GM10248 (cell line): ENCODE results near the gene FBXO31.
"Not testable (repeated sequence)": the region's sequence is repeated elsewhere in the genome, so short reads cannot be mapped to it uniquely, and the experiment has no call there.

Source experiments
- CTCF ChIA-PET: fragments of 300-600 bp; sonication (Branson Sonifier 250); formaldehyde crosslinking; extraction: SDS; loops from one replicate; lab custom pipeline; 2021; ENCODE audit warnings: antibody characterized with exemption; lab: Yijun Ruan, JAX
- POLR2A ChIA-PET: fragments of 350-650 bp; sonication (Branson Sonifier 250); formaldehyde crosslinking; extraction: SDS; loops from one replicate; lab custom pipeline; 2020; ENCODE audit warnings: antibody characterized with exemption; lab: Yijun Ruan, JAX
- DNase-seq: peaks from one replicate; pipeline ENCODE4 v3.0.0; 2012; ENCODE audit errors: extremely low spot score
- TF ChIP-seq, protein P1 (sequence below): IDR thresholded peaks from 2 replicates; pipeline ENCODE4 v1.5.1; 2012; ENCODE audit warnings: mild to moderate bottlenecking, low read depth; ENCODE audit errors: extremely low read depth, missing control alignments, control extremely low read depth

The FBXO31 gene

DNA sequence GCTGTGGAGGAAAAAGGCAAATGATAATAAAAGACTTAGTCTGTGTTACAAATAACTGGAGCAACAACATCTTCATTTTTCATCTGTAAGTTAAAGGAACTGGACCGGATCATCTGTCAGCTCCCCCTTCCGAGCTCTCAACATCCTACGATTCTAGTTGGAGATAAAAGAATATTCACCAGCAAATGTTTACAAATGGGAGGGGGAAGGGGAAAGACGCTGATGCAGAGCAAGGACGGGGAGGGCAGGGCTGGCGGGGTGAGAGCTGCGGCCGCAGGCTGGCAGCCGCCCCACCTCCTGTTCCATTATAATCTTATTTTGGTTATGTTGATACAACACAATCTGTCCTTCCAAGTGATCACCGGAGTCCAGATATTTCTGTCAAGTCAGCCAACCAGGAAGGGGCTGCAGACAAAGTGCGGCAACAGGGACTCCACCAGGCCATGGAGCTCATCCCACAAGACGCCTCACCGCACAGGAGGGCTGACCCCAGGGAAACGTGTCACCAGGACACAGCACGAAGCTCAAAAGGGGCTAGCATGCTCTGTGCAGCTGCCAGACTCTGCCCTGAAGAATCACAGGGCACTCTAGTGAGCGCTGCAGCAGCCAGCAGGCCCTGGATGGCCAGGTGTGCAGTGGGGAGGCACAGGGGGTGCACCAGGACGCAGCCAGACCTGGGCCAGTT is 19.7 kb downstream of the FBXO31 start:
- no peak for DNase-seq
- POLR2A ChIA-PET: no interaction called here
- CTCF ChIA-PET: no interaction called here
- TF ChIP-seq, protein P1, sequence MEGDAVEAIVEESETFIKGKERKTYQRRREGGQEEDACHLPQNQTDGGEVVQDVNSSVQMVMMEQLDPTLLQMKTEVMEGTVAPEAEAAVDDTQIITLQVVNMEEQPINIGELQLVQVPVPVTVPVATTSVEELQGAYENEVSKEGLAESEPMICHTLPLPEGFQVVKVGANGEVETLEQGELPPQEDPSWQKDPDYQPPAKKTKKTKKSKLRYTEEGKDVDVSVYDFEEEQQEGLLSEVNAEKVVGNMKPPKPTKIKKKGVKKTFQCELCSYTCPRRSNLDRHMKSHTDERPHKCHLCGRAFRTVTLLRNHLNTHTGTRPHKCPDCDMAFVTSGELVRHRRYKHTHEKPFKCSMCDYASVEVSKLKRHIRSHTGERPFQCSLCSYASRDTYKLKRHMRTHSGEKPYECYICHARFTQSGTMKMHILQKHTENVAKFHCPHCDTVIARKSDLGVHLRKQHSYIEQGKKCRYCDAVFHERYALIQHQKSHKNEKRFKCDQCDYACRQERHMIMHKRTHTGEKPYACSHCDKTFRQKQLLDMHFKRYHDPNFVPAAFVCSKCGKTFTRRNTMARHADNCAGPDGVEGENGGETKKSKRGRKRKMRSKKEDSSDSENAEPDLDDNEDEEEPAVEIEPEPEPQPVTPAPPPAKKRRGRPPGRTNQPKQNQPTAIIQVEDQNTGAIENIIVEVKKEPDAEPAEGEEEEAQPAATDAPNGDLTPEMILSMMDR: no peak

DNA sequence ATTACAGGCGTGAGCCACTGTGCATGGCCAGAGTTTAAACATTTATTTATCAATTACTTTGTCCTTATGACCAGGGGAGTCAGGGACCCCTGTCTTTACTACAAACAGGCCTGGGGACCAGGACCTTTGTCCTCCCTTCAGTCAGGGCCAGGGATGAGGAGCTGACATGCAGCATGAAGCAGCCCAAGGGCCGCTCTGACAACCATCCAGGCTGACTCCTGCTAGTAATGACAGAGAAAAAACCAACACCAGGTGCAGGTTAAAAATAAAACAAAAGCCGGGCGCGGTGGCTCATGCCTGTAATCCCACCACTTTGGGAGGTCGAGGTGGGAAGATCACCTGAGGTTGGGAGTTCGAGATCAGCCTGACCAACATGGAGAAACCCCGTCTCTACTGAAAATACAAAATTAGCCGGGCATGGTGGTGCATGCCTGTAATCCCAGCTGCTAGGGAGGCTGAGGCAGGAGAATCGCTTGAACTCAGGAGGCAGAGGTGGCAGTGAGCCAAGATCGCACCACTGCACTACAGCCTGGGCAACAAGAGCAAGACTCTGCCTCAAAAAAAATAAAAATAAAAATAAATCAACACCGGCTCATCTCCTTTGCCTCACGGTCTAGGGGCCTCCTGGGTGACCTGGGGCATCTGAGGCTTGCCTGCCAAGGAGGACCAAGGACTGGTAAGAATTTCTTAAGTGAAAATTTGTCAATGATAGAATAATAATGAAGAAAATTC is 20.6 kb downstream of the FBXO31 start:
- CTCF ChIA-PET, POLR2A ChIA-PET, DNase-seq: not testable (repeated sequence)

DNA sequence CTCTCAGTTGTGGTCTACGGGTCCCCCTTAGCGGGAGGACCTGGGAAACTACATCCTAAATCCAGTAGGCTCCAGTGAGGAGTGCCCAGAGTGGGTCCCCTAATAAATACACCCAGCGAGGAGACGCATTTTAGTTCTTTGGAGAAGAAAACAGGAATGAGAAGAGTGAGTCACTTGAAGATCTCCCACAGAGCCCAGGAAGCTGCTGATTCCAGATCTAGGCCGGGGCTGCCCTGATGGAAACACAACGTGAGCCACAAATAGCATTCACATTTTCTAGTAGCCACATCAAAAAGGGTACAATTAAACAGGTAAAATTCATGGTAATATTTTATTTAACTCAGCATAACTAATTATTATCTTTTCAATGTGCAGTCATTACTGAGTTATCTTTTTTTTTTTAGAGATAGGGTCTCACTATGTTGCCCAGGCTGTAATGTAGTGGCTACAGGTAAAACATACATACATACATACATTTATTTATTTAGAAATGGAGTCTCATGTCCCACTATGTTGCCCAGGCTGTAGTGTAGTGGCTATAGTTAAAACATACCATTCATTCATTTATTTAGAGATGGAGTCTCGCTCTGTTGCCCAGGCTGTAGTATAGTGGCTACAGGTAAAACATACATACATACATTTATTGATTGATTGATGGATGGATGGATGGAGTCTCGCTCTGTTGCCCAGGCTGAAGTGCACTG is 21.5 kb downstream of the FBXO31 start:
- CTCF ChIA-PET: no interaction called here
- TF ChIP-seq, protein P1: no peak
- no peak for DNase-seq
- POLR2A ChIA-PET: no interaction called here

DNA sequence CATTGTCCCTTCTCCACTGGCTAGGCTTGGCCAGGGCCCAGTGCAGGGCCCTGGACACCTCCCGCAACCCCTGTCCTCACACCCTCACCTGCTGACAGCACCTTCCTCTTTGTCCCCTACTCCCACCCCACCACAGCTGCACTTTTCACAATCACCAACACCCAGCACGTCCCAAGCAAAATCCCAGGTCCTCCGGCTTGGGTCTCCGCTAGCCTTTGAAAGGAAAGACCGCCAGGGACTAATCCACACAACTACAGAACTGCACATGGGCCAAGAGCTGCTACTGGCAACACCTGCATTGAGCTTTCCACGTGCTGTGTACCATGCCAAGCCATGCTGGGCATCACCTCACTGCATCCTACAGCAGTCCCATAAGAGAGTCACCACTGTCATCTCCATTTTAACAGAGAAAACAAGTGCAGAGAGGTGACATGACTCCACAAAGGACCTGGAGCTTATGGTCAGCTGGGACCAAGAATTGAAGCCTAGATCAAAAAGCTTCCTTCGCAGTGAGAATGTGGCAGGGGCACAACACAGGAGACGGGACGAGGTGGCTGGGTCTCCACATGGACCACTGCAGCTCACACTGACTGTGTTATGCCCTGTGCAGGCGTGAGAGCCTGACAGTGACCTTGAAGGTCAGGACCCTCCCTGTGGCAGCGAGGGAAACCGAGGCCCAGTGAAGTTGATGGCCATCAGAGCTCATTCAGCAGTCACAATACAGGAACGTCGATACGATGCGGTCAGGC is 22.5 kb downstream of the FBXO31 start:
- TF ChIP-seq, protein P1: no peak
- ChIA-PET POLR2A (no interaction called here), CTCF (interaction anchor here (0.9 to 2.1 kb wide), 2 partner anchors 9 to 22 kb away, joined by 3 to 6 read pairs; partner anchors contain the start of gene FBXO31)
- DNase-seq: no peak

DNA sequence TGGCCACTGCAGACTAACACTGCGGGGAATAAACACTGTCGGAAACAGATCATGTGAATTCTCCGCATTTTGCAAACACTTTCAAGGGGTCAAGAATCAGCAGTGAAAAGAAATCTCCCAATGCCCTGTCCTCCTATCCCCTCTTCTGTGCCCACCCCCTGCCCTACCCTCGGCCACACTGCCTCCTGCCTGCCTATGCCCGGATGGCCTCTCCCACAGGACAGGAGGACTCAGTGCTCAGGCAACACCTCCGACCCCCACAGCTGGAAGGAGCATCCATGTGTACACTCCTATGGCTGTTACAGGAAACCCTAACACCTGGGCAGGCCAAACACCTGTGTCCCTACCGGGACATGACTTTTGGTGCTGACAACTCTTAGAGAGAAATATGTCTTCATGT is 24.5 kb downstream of the FBXO31 start:
- CTCF ChIA-PET: interaction anchor here (0.9 to 1.6 kb wide), 3 partner anchors 10 to 42 kb away, joined by 3 to 7 read pairs (median 3); partner anchors contain the start of gene C16orf95
- TF ChIP-seq, protein P1: no peak

DNA sequence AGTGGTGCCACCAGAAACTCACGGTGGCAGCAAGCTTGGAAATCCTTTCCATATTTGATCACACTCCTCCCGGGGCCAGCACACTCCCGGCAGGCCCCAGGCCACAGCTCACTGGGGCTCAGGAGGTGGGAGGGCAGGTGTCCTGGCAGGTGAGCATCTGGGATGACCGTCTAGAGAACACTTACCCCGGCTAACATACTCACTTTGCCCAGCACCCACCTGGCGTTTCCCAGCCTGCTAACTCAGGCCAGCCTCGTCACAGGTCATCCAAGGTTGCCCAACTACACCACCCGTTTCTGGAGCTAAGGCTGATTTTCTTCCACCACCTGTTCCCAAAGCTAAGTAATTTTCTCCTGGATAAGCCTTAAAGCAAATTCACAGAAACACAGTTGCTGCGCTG is 24.9 kb downstream of the FBXO31 start:
- no peak for DNase-seq
- ChIA-PET POLR2A (no interaction called here), CTCF (interaction anchor here (1.3 to 1.6 kb wide), 2 partner anchors 9 to 41 kb away, joined by 3 to 7 read pairs; partner anchors contain the start of gene C16orf95)
- TF ChIP-seq, protein P1: no peak

More for the DNA sequence above, 24.5 kb downstream of the FBXO31 start:
- POLR2A ChIA-PET: no interaction called here
- DNase-seq: no peak
